GM12891 (cell line): Measurements from ENCODE around the gene PACSIN2.

Source experiments
- POLR2AphosphoS5 ChIP-seq: IDR thresholded peaks from 2 replicates; pipeline ENCODE4 v1.6.1; 2011; ENCODE audit warnings: low read depth, low read length, control low read depth
- TAF1 ChIP-seq: IDR thresholded peaks from 2 replicates; pipeline ENCODE4 v1.6.1; 2011; ENCODE audit warnings: low read depth, low read length, control low read depth

DNA sequence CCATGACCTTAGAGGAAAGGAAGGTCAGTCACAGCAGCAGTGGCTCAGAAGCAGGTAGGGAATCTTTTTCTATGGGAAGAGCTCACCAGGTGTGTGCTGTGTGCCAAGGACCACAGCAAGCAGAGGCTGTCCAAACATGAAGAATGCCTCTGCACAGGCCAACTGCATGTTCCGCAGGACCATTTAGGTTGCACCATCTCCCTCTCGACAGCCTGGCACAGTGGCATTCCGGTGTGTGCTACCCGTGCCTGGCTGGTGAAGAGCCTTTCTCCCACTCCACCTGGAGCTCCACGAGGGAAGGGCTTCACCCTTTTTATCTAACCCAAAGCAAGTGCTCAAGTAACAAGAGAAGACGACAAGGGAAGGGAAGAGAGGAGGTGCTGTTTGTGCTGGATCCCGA lies 76.5 kb downstream of the PACSIN2 start:
- TF ChIP-seq TAF1: no peak
- TF ChIP-seq POLR2AphosphoS5: no peak
